Keratinocyte (primary cell): Measurements from ENCODE around the gene AZU1. TPM values are rescaled to one million over a fixed set of nuclear protein-coding genes. Genes with fewer than 3 reads are reported as not detected.

Experiments used
- DNase-seq: peaks from one replicate; pipeline ENCODE4 v3.0.0-alpha.2; 2011; ENCODE audit warnings: low read depth, missing footprints, low spot score
- FAIRE-seq: peaks from 2 replicates; lab custom pipeline; 2011; peaks lifted over from hg19 to GRCh38; lab: Jason Lieb, UNC
- H2AFZ ChIP-seq: 2 replicates; pipeline ENCODE4 v1.6.0; 2012; ENCODE audit warnings: low read length, control low read depth, inconsistent platforms; ENCODE audit not compliant: control insufficient read depth
- H3K27ac ChIP-seq: 2 replicates; pipeline ENCODE4 v1.5.1; 2011; ENCODE audit warnings: low read length; ENCODE audit not compliant: control insufficient read depth, insufficient read depth
- H3K27me3 ChIP-seq: 3 replicates; pipeline ENCODE4 v1.6.0; 2011; ENCODE audit warnings: low read length; ENCODE audit not compliant: control insufficient read depth, insufficient read depth; ENCODE audit errors: extremely low read depth
- H3K36me3 ChIP-seq, 2 experiments: 2 replicates in 1 of 2; 3 replicates in 1 of 2; pipeline ENCODE4 v1.5.1; 2011; ENCODE audit warnings: low read length in 2 of 2, mild to moderate bottlenecking in 1 of 2; ENCODE audit not compliant: control insufficient read depth in 2 of 2, insufficient read depth in 2 of 2; ENCODE audit errors: extremely low read depth in 1 of 2
- H3K4me1 ChIP-seq: 3 replicates; pipeline ENCODE4 v1.5.1; 2011; ENCODE audit warnings: low read length; ENCODE audit not compliant: control insufficient read depth, insufficient read depth; ENCODE audit errors: extremely low read depth
- H3K4me2 ChIP-seq: 3 replicates; pipeline ENCODE4 v1.6.0; 2011; ENCODE audit warnings: low read depth, low read length; ENCODE audit not compliant: control insufficient read depth, insufficient read depth; ENCODE audit errors: extremely low read depth
- H3K4me3 ChIP-seq, 3 experiments: fragments of 200-600 bp in 1 of 3; sonication (generic) in 1 of 3; 2 replicates in 2 of 3; 3 replicates in 1 of 3; pipeline ENCODE4 v1.5.1; 2011 to 2016; ENCODE audit warnings: low read length in 3 of 3, mild to moderate bottlenecking in 3 of 3, control low read depth in 2 of 3, inconsistent platforms in 1 of 3, low read depth in 1 of 3, mixed read lengths in 1 of 3, mixed run types in 1 of 3, moderate library complexity in 1 of 3; ENCODE audit not compliant: control insufficient read depth in 2 of 3, insufficient read depth in 2 of 3; ENCODE audit errors: extremely low read depth in 1 of 3
- H3K79me2 ChIP-seq: 2 replicates; pipeline ENCODE4 v1.6.0; 2012; ENCODE audit warnings: low read length; ENCODE audit not compliant: control insufficient read depth, insufficient read depth
- H3K9ac ChIP-seq: 3 replicates; pipeline ENCODE4 v1.6.0; 2011; ENCODE audit warnings: low read length; ENCODE audit not compliant: control insufficient read depth, insufficient read depth; ENCODE audit errors: extremely low read depth
- H3K9me1 ChIP-seq: 3 replicates; pipeline ENCODE4 v1.6.0; 2011; ENCODE audit warnings: low read length; ENCODE audit not compliant: control insufficient read depth, insufficient read depth; ENCODE audit errors: extremely low read depth
- H3K9me3 ChIP-seq: 2 replicates; pipeline ENCODE4 v1.5.1; 2012; ENCODE audit warnings: low read depth, low read length; ENCODE audit not compliant: control insufficient read depth
- H4K20me1 ChIP-seq: 3 replicates; pipeline ENCODE4 v1.6.0; 2011; ENCODE audit warnings: low read length; ENCODE audit not compliant: control insufficient read depth, insufficient read depth; ENCODE audit errors: extremely low read depth
- CTCF ChIP-seq, 3 experiments: IDR thresholded peaks in 1 of 3; conservative IDR thresholded peaks in 1 of 3; optimal IDR thresholded peaks in 1 of 3; 2 replicates in 2 of 3; 3 replicates in 1 of 3; pipeline versions ENCODE3 to v1.5.1; 2011; ENCODE audit warnings: low read length in 3 of 3, mild to moderate bottlenecking in 3 of 3, moderate library complexity in 2 of 3, control low read depth in 1 of 3, inconsistent platforms in 1 of 3; ENCODE audit not compliant: insufficient read depth in 2 of 3; ENCODE audit errors: extremely low read depth in 1 of 3
- EZH2 ChIP-seq: IDR thresholded peaks from one replicate; pipeline ENCODE4 v1.6.1; 2012; ENCODE audit warnings: inconsistent platforms, mild to moderate bottlenecking, low read length, moderate library complexity
- dilution Hi-C: fragments of 300-500 bp; cut with MboI; formaldehyde crosslinking; loops from one replicate; pipeline ENCODE4 v1.7.0; 2020; ENCODE audit warnings: low sequenced_read_pairs; ENCODE audit not compliant: extremely low pct_ligation_motif_present
- polyA plus RNA-seq, 5 experiments: library from polyadenylated mRNA; depleted of rRNA in 3 of 5; stranded (reverse) in 3 of 5; stranded (forward) in 1 of 5; unstranded in 1 of 5; fragments of >200 nt; gene quantifications; 1 replicate in 1 of 5; 2 replicates in 3 of 5; 3 replicates in 1 of 5; pipeline versions ENCODE4 v1.2.1 to v1.2.3, GENCODE V29; 2011 to 2012; ENCODE audit warnings: missing spikeins in 2 of 5, low read depth in 1 of 5, low replicate concordance in 1 of 5
- small RNA-seq, 3 experiments: library from RNA; depleted of rRNA; stranded (forward); fragments of <200 nt; gene quantifications; one replicate each; pipeline ENCODE3, GENCODE V24; 2012; ENCODE audit warnings: low read depth in 3 of 3, low replicate concordance in 1 of 3; ENCODE audit not compliant: insufficient read length in 3 of 3

The AZU1 gene
- polyA plus RNA-seq, 1 donor (not counting 4 experiments of a cell fraction or from before 2014, with no cell fraction given), result not detected

GRCh38 chr19:879711-880438, 52.2 kb downstream of the AZU1 start:
- no peaks in the 10 kb centered on the region for H3K9me1 ChIP-seq
- FAIRE-seq, result no peak

More at GRCh38 chr19:879711-880438, 52.2 kb downstream of the AZU1 start:
- Histone ChIP-seq H3K4me2 (no peak overlapping the region), H2AFZ (no peak overlapping the region), H3K27me3 (no peaks in the 10 kb centered on the region), H4K20me1 (peaks cover 2% of the 10 kb centered on the region), H3K4me1 (peaks cover 6% of the 10 kb centered on the region), H3K27ac (no peak overlapping the region), H3K9me3 (no peaks in the 10 kb centered on the region), H3K9ac (no peak overlapping the region), H3K79me2 (no peaks in the 10 kb centered on the region), H3K4me3 (no peak overlapping the region), H3K36me3 (peaks cover 13 to 26% of the 10 kb centered on the region in 2 experiments)
- dilution Hi-C loops, result no loop called here
- no peak for TF ChIP-seq CTCF (optimal IDR thresholded peaks at IDR 0.05 in 1 of 3, IDR thresholded peaks at IDR 0.05 in 1 of 3, conservative IDR thresholded peaks at IDR 0.05 in 1 of 3; ENCODE audit: extremely low read depth in 1 of 3, insufficient read depth in 2 of 3, low read length in 3 of 3)
- no peak for TF ChIP-seq EZH2
- DNase-seq, result no peak

Small RNAs within 50 kb of the gene (small RNA-seq; reads per million reads assigned to genes)
- 0 reads per million in 3 experiments for gene MIR3187

Other genes with a start within 250 kb of the AZU1 start
- 0.13 to 0.56 TPM (median 0.26 TPM) in 3 replicates for gene HCN2, start 238.0 kb upstream of the AZU1 start, polyA plus RNA-seq
- gene POLRMT, start 194.3 kb upstream of the AZU1 start, polyA plus RNA-seq, result 20.9 to 53.6 TPM (median 33.3 TPM) in 3 replicates
- gene FGF22, start 188.0 kb upstream of the AZU1 start, polyA plus RNA-seq, result 0.05 TPM in 1 of 3 replicates, not detected in the others
- gene RNF126, start 164.6 kb upstream of the AZU1 start, polyA plus RNA-seq, result 8.2 to 30.0 TPM (median 14.8 TPM) in 3 replicates
- 54.4 to 105 TPM (median 66.0 TPM) in 3 replicates for gene FSTL3, start 151.4 kb upstream of the AZU1 start, polyA plus RNA-seq
- not detected in 3 replicates for gene PRSS57, start 132.4 kb upstream of the AZU1 start, polyA plus RNA-seq
- 0.09 to 0.46 TPM in 2 of 3 replicates, not detected in the other for gene PALM, start 118.9 kb upstream of the AZU1 start, polyA plus RNA-seq
- gene MISP, start 76.7 kb upstream of the AZU1 start, polyA plus RNA-seq, result 17.5 to 25.4 TPM (median 25.0 TPM) in 3 replicates
- 117 to 180 TPM (median 130 TPM) in 3 replicates for gene PTBP1, start 30.4 kb upstream of the AZU1 start, polyA plus RNA-seq
- 0.02 to 0.08 TPM in 2 of 3 replicates, not detected in the other for gene PLPPR3, start 5.9 kb upstream of the AZU1 start, polyA plus RNA-seq
- gene PRTN3, start 13.2 kb downstream of the AZU1 start, polyA plus RNA-seq, result not detected in 3 replicates
- gene ELANE, start 24.5 kb downstream of the AZU1 start, polyA plus RNA-seq, result not detected in 3 replicates
- 0.37 to 1.6 TPM (median 0.47 TPM) in 3 replicates for gene CFD, start 31.8 kb downstream of the AZU1 start, polyA plus RNA-seq
- gene MED16, start 65.3 kb downstream of the AZU1 start, polyA plus RNA-seq, result 9.7 to 20.3 TPM (median 12.0 TPM) in 3 replicates
- gene RNU6-9, start 65.6 kb downstream of the AZU1 start, polyA plus RNA-seq, result not detected in 3 replicates
- 33.5 to 48.0 TPM (median 47.9 TPM) in 3 replicates for gene R3HDM4, start 85.4 kb downstream of the AZU1 start, polyA plus RNA-seq
- not detected in 3 replicates for gene KISS1R, start 89.5 kb downstream of the AZU1 start, polyA plus RNA-seq
- 2.6 to 3.4 TPM (median 3.1 TPM) in 3 replicates for gene ARID3A, start 98.2 kb downstream of the AZU1 start, polyA plus RNA-seq
- gene WDR18, start 156.5 kb downstream of the AZU1 start, polyA plus RNA-seq, result 26.3 to 48.7 TPM (median 38.3 TPM) in 3 replicates
- 0.20 to 1.9 TPM (median 0.84 TPM) in 3 replicates for gene GRIN3B, start 172.6 kb downstream of the AZU1 start, polyA plus RNA-seq
- gene TMEM259, start 193.3 kb downstream of the AZU1 start, polyA plus RNA-seq, result 61.5 to 136 TPM (median 88.0 TPM) in 3 replicates
- gene RNU6-2, start 193.7 kb downstream of the AZU1 start, polyA plus RNA-seq, result not detected in 3 replicates
- gene CNN2, start 198.8 kb downstream of the AZU1 start, polyA plus RNA-seq, result 105 to 495 TPM (median 136 TPM) in 3 replicates
- gene ABCA7, start 212.3 kb downstream of the AZU1 start, polyA plus RNA-seq, result 7.4 to 11.0 TPM (median 7.9 TPM) in 3 replicates
- 0.56 to 1.3 TPM (median 1.1 TPM) in 3 replicates for gene ARHGAP45, start 239.3 kb downstream of the AZU1 start, polyA plus RNA-seq